ENCODE results near the gene PPM1D.

- TF ChIP-seq KDM5B (CRISPR knock-in tag; IDR thresholded peaks at IDR 0.05; ENCODE audit: borderline replicate concordance), result no peak
- TF ChIP-seq SP140L (CRISPR knock-in tag; IDR thresholded peaks at IDR 0.05; ENCODE audit: borderline replicate concordance), result no peak
- no peak for TF ChIP-seq SETDB1 (CRISPR knock-in tag; IDR thresholded peaks at IDR 0.05; ENCODE audit: borderline replicate concordance)
- no peak for TF ChIP-seq ZMAT3 (CRISPR knock-in tag; conservative IDR thresholded peaks at IDR 0.05)
- no peak for TF ChIP-seq UBTF (CRISPR knock-in tag; IDR thresholded peaks at IDR 0.05)
- TF ChIP-seq POLR2AphosphoS2 (IDR thresholded peaks at IDR 0.05; ENCODE audit: low read depth, low read length), result no peak
- TF ChIP-seq NFYC (CRISPR knock-in tag; IDR thresholded peaks at IDR 0.05), result no peak
Observed at GRCh38 chr17:60579551-60579950, 20.4 kb upstream of the PPM1D start.

Measured in HepG2 (cell line).